Glomerular endothelial cell (primary cell): ENCODE data around the gene SAAL1. TPM values are rescaled to one million over a fixed set of nuclear protein-coding genes. Genes with fewer than 3 reads are reported as not detected.

Source experiments
- total RNA-seq: library from RNA; depleted of rRNA; stranded (reverse); fragments of >200 nt; gene quantifications from 2 replicates; pipeline ENCODE4 v1.2.3, GENCODE V29; 2015

Gene SAAL1
- total RNA-seq, 1 donor from 2014 or later = 19.9 TPM

Other genes with a start within 250 kb of the SAAL1 start
- 5.4 and 8.0 TPM in 2 replicates for gene SERGEF, start 93.0 kb downstream of the SAAL1 start, total RNA-seq
- 0.12 TPM in 1 of 2 replicates, not detected in the other for gene TPH1, start 59.8 kb downstream of the SAAL1 start, total RNA-seq
- not detected in 2 replicates for gene MRGPRX3, start 26.5 kb upstream of the SAAL1 start, total RNA-seq
- not detected in 2 replicates for gene MRGPRX4, start 66.8 kb upstream of the SAAL1 start, total RNA-seq
- gene SAA4, start 130.7 kb upstream of the SAAL1 start, total RNA-seq = not detected in 2 replicates
- 0.87 TPM in 1 of 2 replicates, not detected in the other for gene SAA2, start 142.6 kb upstream of the SAAL1 start, total RNA-seq
- gene SAA1, start 160.2 kb upstream of the SAAL1 start, total RNA-seq = not detected in 2 replicates
- 10.5 and 11.4 TPM in 2 replicates for gene HPS5, start 216.1 kb upstream of the SAAL1 start, total RNA-seq
- 36.9 and 42.2 TPM in 2 replicates for gene GTF2H1, start 216.5 kb upstream of the SAAL1 start, total RNA-seq